Kidney (tissue), 14 donors: Measurements from ENCODE around the gene MNX1. TPM values are rescaled to one million over a fixed set of nuclear protein-coding genes. Genes with fewer than 3 reads are reported as not detected.

Experiments
- DNase-seq, 5 donors: peaks; one replicate each; pipeline ENCODE4 v3.0.0-alpha.2; 2013 to 2020
- FAIRE-seq: peaks from 2 replicates; lab custom pipeline; 2012; peaks lifted over from hg19 to GRCh38; lab: Jason Lieb, UNC
- H3K27ac ChIP-seq, 2 donors: one replicate each; pipeline ENCODE4 v1.7.0; 2013; ENCODE audit warnings: low read depth in 2 of 2, low read length in 2 of 2, inconsistent platforms in 1 of 2
- H3K27me3 ChIP-seq: one replicate; pipeline ENCODE4 v1.7.1; 2013; ENCODE audit warnings: low read length, inconsistent platforms; ENCODE audit not compliant: control insufficient read depth, insufficient read depth
- H3K36me3 ChIP-seq, 3 donors: one replicate each; pipeline versions ENCODE4 v1.7.0 to v1.7.1; 2013; ENCODE audit warnings: low read length in 3 of 3, control low read depth in 1 of 3, inconsistent platforms in 1 of 3; ENCODE audit not compliant: insufficient read depth in 3 of 3, control insufficient read depth in 2 of 3
- H3K4me1 ChIP-seq, 3 donors: one replicate each; pipeline versions ENCODE4 v1.7.0 to v1.7.1; 2013; ENCODE audit warnings: low read length in 3 of 3, inconsistent platforms in 1 of 3, low read depth in 1 of 3; ENCODE audit not compliant: control insufficient read depth in 2 of 3, insufficient read depth in 2 of 3
- H3K4me3 ChIP-seq, 3 donors: one replicate each; pipeline versions ENCODE4 v1.7.0 to v1.8.1; 2013; ENCODE audit warnings: low read length in 3 of 3, control low read depth in 1 of 3, inconsistent platforms in 1 of 3
- H3K9ac ChIP-seq, 3 donors: one replicate each; pipeline versions ENCODE4 v1.7.0 to v1.7.1; 2013; ENCODE audit warnings: low read length in 3 of 3, control low read depth in 1 of 3, inconsistent platforms in 1 of 3
- H3K9me3 ChIP-seq, 3 donors: one replicate each; pipeline versions ENCODE4 v1.7.0 to v1.7.1; 2013; ENCODE audit warnings: low read length in 3 of 3, control low read depth in 1 of 3, inconsistent platforms in 1 of 3; ENCODE audit not compliant: control insufficient read depth in 2 of 3, insufficient read depth in 1 of 3
- intact Hi-C: fragments of 100-400 bp; cut with DNase I; formaldehyde crosslinking; loops from one replicate; pipeline ENCODE4 v1.11.1; 2022
- polyA plus RNA-seq: library from polyadenylated mRNA; stranded (reverse); fragments of 350-450 nt; fragmentation: Illumina TruSeq; extraction: RNeasy Lipid Tissue Mini Kit (QIAGEN cat#74804); gene quantifications from one replicate; pipeline ENCODE4 v1.2.3, GENCODE V29; 2014; ENCODE audit warnings: low read depth, low replicate concordance; ENCODE audit not compliant: insufficient read depth
- total RNA-seq: library from RNA; stranded (reverse); fragmentation: NEBNext Ultra II Directional; extraction: Animal tissue kit (Norgen Biotek cat#: 25700); gene quantifications from one replicate; pipeline ENCODE4 v1.2.1, GENCODE V29; 2021
- TF ChIP-seq, protein P1 (sequence below): IDR thresholded peaks from 3 replicates; pipeline ENCODE4 v1.5.1; 2012; ENCODE audit warnings: mild to moderate bottlenecking, moderate library complexity, borderline replicate concordance; ENCODE audit not compliant: insufficient read depth; ENCODE audit errors: extremely low read depth
- donor health status: control.
- donor health status: control.
- donor health status: control.
- donor health status: control.
- donor health status: control.
- donor health status: DM: yes; HTN: yes; CAD: no.
- donor health status: Normal renal cell carcinoma (clear cell type).

The MNX1 gene
- total and polyA plus RNA-seq, 2 donors from 2014 or later, result 1.1 TPM; not detected in 1

DNA sequence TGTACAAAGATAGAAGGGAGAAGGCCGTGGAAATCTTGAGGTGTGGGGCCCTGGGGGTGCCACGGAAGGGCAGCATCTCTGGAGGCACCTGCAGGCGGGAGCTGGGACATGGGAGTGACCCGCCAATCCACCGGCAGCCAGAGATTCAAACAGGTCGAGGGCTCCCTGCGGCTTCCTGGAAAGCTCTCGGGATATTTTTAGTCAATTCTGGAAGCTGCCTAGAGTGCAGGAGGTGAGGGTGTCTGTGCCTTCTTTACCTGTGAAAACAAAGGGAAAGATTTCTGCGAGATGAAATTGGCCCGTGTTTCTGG lies 16.6 kb downstream of the MNX1 start:
- intact Hi-C loops, result no loop called here
- no peak overlapping the region for H3K27ac ChIP-seq
- no peak for FAIRE-seq
- no peaks in the 10 kb centered on the region for H3K36me3 ChIP-seq
- peaks cover 10% of the 10 kb centered on the region for H3K27me3 ChIP-seq
- no peak for DNase-seq
- TF ChIP-seq, protein P1, sequence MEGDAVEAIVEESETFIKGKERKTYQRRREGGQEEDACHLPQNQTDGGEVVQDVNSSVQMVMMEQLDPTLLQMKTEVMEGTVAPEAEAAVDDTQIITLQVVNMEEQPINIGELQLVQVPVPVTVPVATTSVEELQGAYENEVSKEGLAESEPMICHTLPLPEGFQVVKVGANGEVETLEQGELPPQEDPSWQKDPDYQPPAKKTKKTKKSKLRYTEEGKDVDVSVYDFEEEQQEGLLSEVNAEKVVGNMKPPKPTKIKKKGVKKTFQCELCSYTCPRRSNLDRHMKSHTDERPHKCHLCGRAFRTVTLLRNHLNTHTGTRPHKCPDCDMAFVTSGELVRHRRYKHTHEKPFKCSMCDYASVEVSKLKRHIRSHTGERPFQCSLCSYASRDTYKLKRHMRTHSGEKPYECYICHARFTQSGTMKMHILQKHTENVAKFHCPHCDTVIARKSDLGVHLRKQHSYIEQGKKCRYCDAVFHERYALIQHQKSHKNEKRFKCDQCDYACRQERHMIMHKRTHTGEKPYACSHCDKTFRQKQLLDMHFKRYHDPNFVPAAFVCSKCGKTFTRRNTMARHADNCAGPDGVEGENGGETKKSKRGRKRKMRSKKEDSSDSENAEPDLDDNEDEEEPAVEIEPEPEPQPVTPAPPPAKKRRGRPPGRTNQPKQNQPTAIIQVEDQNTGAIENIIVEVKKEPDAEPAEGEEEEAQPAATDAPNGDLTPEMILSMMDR, result no peak
- H3K9me3 ChIP-seq, result peaks cover 0 to 2% (median 0%) of the 10 kb centered on the region in 3 donors
- H3K9ac ChIP-seq, result no peak overlapping the region
- no peak overlapping the region for H3K4me3 ChIP-seq
- H3K4me1 ChIP-seq, result no peaks in the 10 kb centered on the region

DNA sequence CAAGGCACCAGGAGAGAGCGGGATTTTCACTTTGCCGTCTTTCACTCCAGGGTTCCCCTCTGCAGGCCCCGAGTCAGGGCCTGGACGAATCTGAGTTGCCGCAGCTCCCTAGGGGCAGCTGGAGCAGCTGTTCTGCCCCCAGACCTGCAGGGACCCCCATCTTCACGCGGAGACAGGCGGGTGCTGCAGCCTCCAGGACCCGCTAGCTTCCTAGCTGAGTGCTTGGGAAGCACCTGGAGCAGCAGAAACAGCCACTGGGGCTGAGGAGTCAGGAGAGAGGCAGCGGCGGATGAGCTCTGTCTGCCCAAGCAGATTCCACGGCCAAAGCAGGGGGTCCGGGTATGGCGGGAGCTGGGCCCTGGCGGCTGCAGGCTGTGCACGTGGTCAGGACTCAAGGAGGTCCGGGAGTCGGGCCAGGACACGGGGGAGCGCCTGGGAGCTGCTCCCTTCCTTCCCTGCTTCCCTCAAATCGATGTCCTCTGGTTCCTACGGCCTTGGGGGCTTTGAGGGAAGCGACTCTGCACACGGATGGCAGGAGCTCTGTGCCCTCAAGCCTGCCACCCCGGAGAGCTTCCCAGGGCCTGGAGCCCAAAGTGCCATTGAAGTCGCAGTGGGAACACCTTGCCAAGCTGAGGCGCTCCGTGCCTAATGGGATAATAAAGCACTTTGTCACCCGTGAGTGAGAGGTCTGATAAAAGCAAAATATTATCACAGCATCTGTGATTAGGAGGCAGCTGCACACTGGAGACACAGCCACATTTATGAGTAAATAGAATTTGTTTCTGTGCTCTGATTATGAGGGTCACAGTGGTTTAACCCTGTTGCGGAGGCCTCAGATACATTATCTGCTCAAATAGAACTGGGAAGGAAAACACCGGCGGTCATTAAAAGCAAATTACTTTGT lies 17.2 kb downstream of the MNX1 start:
- Histone ChIP-seq H3K27me3 (peaks cover 5% of the 10 kb centered on the region), H3K27ac (no peak overlapping the region), H3K4me1 (no peaks in the 10 kb centered on the region), H3K9ac (no peak overlapping the region), H3K4me3 (no peak overlapping the region), H3K9me3 (peaks cover 0 to 2% (median 0%) of the 10 kb centered on the region in 3 donors), H3K36me3 (no peaks in the 10 kb centered on the region)
- intact Hi-C loops, result no loop called here
- DNase-seq (no peak), FAIRE-seq (no peak)
- TF ChIP-seq, protein P1, result no peak

DNA sequence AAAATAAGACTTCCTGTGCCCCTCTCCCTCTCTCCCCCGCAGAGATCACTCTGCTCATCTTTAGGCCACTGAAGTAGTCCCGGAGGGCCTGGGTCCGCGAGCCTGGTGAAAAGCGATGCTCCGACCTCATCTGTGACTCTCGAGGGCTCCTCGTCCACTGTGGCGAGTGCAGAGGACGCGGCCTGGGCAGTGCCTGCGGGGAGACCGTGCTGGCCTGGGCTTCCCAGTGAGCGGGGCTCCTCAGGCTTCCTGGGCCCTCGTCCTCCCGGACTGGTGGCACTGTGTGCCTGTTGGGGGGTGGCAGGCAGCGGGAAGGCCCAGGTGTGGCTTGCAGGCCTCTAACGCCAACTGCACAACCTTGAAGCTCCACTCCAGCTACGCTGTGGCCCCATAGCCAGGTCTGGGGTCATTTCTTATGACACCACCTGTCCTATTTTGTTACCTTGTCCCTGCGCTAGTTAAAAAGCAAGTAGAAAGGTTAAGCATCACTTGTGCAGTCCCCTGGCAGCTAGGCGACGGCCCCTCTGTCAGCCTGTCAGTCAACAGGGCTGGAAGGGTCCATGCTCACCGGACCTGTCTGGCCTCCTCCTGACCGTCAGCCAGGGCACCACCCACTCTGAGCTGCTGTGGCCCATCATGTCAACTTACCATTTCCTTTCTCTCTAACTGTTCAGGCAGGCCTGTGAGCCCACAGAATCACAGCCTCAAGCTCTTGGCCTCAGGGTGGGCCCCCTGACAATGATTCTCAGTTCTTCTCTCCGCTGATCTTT lies 20.5 kb downstream of the MNX1 start:
- TF ChIP-seq, protein P1, result no peak
- intact Hi-C loops, result no loop called here
- no peaks in the 10 kb centered on the region for H3K9me3 ChIP-seq
- H3K4me1 ChIP-seq, result no peaks in the 10 kb centered on the region
- no peaks in the 10 kb centered on the region for H3K36me3 ChIP-seq
- no peak for DNase-seq
- no peak overlapping the region for H3K27ac ChIP-seq
- no peaks in the 10 kb centered on the region for H3K27me3 ChIP-seq
- H3K4me3 ChIP-seq, result no peak overlapping the region
- no peak overlapping the region for H3K9ac ChIP-seq
- no peak for FAIRE-seq
